ENCODE results near the gene LIMA1.
"Not testable (repeated sequence)": the region's sequence is repeated elsewhere in the genome, so short reads cannot be mapped to it uniquely, and the experiment has no call there.

LIMA1 gene

DNA sequence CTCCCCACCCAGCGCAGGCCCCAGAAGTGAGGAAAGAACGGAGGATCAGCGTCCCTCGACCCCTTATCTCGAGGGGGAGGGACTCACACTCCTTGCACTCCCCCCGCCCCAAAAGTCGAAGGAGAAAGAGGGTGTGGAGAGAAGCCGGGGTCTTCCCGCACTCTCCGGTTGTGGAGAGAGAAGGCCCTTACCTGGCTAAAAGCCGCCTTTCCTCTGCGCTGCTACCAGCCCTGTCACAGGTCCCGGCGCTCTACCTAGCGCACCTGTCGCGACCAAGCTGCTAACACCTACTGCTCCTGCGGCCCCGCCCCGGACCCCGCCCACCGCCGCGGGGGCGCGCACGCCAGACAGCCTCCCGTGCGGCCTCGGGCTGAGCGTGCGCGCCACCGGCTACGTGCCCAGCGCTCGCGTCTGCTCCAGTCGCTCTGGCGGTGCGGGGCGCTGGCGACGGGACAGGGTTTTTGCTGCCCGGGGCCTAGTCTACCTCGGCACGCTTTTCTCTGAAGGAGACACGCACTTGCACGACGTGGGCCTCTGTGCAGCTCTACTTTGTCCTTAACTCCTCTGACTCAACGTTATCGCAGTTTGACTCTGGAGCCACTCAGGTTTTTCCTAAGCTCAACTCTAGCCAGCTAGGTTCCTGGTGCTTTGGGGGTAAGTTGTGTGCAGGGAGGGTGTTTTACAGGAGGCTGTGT, at the start of gene LIMA1:
TSS of gene LIMA1 (minus strand) at position 292 of the 695 bp plus-strand sequence. CDS start 34,769 bp downstream, outside the sequence.
- peak; percentile 91 for DNase-seq

DNA sequence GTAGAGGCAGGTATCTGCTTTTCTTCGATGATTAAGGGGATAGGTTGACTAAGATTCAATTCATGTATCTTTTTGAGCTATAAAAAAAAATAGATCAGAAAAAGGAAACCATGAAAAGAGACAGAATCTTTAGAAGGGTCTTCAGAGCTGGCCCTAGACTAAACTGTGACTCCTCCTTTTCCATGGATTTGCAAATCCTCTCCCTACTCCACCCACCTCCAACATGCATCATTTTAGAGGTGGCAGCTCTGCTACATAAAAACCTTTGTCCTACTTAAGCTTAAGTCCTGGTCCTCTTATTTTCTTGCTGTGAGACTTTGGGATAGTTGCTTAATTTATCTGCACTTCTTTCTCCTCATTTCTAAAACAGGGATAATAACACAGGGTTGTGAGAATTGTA, 48.4 kb upstream of the LIMA1 start:
- DNase-seq: no peak

DNA sequence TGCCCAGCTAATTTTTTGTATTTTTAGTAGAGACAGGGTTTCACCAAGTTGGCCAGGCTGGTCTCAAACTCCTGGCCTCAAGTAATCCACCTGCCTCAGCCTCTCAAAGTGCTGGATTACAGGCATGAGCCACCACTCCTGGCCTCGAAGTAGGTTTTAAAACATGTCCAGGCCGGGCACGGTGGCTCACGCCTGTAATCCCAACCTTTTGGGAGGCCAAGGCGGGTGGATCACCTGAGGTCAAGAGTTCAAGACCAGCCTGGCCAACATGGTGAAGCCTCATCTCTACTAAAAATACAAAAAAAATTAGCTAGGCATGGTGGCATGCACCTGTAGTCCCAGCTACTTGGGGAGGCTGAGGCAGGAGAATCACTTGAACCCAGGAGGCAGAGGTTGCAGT, 45.3 kb upstream of the LIMA1 start:
- not testable (repeated sequence) for DNase-seq

DNA sequence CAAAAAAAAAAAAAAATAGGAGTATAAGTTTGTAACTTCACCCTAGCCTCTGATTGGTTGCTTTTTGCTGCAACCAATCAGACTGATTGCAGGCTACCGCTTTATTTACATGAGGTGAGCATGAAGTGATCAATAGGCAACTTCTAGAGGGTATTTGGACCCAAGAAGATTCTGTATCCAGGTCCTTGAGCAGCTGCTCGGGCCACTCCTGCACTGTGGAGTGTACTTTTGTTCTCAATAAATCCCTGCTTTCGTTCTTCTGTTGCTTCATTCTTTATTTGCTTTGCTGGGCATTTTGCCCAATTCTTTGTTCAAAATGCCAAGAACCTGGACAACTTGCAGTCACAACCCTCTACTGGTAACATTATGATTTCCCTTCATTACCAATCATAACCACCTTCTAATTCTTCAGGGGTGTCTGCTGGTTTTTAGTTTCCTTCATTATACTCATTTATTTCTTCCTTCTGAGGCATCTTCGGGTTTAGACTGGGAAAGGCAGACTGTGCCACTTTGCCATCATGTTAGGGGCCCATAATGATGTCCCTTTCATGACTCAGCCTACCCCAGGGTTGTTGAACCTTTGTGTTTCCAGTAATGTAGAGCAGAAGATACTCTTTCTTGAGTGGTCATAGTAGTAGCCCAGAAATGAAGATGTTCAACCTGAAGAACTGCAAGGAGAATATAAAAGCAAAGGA, 43.4 kb upstream of the LIMA1 start:
- no peak for DNase-seq

DNA sequence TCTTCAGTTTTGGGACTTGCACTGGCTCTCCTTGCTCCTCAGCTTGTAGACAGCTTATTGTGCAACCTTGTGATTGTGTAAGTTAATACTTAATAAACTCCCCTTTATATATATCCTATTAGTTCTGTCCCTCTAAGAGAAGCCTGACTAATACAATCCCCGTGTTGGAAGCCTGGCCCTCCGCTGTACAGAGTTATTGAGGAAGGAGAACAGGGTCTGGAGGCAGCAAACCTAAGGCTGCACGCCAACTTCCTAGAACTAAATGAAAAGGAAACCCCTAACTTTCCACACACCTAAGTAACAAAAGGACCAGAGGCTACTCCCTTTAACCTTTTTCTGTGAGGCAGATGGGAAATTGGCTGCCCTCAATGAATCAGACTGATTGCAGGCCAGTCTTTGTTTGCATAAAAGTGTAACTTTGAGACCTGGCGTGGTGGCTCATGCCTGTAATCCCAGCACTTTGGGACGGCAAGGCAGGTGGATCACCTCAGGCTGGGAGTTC, 42.6 kb upstream of the LIMA1 start:
- DNase-seq: no peak

DNA sequence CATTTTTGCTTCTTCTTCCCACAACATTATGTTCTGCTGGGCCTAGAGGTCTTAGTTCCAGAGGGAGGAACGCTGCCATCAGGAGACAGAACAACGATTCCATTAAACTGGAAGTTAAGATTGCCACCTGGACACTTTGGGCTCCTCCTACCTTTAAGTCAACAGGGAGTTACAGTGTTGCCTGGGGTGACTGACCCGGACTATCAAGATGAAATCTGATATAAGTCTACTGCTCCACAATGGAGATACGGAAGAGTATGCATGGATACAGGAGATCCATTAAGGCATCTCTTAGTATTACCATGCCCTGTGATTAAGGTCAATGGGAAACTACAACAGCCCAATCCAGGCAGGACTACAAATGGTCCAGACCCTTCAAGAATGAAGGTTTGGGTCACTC, 41.5 kb upstream of the LIMA1 start:
- DNase-seq: not testable (repeated sequence)

DNA sequence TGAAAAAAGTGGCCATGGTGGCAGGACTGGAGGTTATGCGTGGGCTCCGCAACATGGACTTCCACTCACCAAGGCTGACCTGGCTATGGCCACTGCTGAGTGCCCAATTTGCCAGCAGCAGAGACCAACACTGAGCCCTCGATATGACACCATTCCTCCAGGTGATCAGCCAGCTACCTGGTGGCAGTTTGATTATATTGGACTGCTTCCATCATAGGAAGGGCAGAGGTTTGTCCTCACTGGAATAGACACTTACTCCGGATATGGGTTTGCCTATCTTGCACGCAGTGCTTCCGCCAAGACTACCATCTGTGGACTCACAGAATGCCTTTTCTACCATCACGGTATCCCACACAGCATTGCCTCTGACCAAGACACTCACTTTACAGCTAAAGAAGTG, 40.8 kb upstream of the LIMA1 start:
- DNase-seq: not testable (repeated sequence)

DNA sequence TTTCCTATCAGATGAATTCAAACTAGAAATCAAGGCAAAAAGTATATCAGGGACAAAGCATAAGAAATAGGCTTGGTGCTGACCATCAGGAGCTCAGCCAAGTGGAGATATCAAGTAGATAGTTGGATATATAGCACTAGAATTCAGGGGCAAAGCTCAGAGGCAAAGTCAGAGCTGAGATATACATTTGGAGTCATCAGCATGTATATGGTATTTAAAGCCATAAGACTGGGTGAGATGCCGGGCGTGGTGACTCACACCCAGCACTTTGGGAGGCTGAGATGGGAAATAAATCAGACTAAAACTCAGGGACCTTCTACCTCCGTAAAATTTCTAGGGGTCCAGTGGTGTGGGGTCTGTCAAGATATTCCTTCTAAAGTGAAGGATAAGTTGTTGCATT, 38.9 kb upstream of the LIMA1 start:
- DNase-seq: no peak

DNA sequence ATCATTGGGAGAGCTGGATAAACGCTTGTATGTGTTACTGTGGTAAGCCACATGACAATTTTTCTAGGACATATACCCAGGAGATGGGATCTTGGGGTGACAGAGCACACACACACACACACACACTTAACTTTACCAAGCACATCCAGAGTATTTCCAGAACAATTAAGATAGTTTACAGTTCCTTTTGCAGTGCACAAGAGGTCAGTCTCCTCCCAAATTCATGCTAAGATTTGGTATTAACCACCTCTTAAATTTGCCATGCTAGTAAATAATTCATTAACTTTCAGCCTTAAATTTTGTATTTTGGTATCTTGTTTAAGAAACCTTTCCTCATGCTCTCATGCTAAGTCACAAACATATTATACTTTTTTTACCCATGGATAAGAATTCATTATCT, 33.9 kb upstream of the LIMA1 start:
- DNase-seq: no peak

DNA sequence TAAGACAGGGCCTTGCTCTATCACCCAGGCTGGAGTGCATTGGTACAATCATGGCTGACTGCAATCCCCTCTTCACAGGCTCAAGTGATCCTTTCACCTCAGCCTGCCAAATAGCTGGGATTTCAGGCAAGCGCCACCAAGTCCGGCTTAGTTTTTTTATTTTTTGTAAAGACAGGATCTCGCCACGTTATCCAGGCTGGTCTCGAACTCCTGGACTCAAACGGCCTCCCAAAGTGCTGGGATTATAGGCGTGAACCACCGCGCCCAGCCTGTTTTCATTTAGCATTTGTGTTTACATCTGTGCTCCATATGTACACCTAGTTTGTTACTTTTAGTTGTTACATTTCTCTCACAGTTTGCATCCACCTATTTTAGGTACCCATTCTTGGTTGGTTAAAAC, 32.5 kb upstream of the LIMA1 start:
- DNase-seq: no peak

DNA sequence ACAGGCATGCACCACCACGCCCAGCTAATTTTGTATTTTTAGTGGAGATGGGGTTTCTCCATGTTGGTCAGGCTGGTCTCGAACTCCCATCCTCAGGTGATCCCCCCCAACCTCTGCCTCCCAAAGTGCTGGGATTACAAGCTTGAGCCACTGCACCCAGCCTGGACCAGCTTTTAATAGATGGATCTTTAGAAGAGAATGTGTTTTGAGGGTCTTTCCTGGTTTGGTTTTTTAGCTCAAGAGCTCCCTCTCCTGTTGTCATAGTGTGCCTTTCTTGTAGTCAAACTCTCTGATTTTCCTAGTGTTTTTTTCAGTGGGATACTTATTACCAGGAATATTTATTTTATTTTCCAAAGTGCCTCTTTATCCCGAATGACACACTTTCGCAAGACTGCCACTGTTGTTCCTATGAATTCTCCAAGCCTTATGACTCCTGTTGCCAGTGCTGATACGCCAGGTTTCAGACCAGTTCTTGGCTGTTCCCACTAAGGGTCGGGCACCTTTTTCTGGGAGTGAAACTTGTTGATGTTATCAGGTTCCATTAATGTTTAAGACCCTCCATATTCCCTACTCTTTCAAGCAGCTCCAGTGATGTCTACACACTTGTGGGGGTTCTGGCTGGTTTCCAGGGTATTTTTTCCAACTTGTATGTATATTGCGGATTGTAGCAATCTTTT, 31.5 kb upstream of the LIMA1 start:
- no peak for DNase-seq

DNA sequence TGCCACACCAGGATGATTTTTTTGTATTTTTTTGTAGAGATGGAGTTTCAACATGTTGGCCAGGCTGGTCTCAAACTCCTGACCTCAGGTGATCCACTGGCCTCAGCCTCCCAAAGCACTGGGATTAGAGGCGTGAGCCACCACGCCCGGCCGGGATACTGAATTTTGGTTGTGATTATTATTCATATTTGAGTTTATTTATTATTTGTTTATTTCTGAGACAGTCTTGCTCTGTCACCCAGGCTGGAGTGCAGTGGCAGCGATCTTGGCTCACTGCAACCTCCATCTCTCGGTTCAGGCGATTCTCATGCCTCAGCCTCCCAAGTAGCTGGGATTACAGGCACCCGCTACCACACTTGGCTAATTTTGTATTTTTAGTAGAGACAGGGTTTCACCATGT, 30.7 kb upstream of the LIMA1 start:
- DNase-seq: not testable (repeated sequence)

DNA sequence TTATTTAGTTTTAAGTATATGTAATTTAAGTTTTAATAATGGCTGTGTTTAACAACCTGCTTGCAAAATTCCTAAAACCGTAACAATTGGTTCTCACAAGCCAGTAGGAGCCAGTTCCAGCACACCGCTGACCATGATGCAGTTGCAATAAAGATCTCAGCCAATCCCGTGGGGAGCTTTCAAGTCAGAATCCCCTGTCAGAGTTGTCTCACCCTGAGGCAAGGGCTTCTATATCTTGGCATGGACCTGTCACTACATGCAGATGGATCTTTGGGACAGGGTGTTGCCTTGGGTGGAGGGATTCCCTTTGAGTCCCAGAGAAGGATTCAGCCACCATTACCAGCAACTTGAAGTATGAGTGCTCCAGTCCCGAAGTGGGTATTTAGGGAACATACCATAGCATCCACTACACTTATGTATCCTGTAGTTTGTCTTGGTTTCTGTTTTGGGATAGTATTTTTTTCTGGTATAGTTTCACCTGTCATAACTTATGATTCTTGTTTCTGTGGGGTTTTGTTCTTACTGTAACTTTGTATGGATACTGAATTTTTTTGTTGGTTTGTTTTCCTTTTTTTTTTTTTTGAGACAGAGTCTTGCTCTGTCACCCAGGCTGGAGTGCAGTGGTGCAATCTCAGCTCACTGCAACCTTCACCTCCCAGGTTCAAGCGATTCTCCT, 30.1 kb upstream of the LIMA1 start:
- no peak for DNase-seq

DNA sequence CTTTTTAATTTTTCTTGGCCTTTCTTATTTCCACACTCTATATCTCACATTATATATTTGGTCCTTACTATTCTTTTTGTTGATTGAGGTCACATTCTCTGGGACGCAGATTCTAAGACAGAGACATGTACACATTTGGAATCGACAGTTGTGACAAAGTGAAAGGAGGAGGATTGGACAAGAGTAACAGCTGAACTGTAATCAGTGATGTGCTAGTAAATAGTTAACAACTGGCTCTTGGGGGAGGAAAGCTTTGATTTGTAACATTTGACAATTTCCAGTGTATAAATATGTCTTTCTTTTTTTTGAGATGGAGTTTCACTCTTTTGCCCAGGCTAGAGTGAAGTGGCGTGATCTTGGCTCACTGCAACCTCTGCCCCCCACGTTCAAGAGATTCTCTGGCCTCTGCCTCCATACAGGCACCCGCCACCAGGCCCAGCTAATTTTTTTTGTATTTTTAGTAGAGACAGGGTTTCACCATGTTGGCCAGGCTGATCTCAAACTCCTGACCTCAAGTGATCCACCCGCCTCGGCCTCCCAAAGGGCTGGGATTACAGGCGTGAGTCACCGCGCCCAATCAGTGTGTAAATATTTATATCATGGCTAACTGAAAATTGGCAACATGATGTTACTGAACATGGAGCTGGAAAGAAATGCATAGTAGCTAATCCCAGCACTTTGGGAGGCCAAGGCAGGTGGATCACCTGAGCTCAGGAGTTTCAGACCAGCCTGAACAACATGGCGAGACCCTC, 28.7 kb upstream of the LIMA1 start:
- DNase-seq: not testable (repeated sequence)

DNA sequence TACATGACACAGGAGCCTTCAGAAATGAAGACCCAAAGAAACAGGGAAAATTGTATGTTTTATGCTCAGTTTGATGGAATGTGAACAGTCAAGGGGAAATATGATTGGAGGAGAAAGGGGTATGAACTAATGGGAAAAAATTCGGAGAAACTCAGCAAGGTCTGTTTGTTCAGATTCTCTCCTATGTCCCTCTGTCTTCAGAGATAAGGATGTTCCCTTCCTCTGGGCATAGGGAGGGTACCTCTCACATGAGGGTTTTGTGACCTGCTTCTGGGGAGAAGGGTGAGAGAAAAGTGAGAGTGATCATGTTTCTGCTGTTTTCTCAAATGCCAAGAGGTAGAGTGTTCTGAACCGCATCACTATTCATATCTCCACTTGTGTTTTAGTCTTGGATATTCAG, 26.6 kb upstream of the LIMA1 start:
- DNase-seq: no peak

DNA sequence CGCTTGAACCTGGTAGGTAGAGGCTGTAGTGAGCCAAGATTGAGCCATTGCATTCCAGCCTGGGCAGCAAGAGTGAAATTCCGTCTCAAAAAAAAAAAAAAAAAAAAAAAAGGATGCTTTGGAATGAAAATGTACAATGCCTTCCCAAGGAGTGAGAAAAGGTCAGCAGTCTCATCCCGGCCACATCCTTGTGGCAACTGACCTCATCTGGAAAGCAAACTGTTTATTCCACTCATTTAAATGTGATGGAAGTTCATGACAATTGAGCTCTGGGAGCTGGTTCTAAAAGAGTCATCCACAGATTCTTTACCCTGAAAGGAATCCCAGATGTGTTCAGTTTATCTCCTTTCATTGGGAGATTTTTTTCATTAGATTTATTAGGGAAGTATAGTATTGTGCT, 19.4 kb upstream of the LIMA1 start:
- DNase-seq: no peak

DNA sequence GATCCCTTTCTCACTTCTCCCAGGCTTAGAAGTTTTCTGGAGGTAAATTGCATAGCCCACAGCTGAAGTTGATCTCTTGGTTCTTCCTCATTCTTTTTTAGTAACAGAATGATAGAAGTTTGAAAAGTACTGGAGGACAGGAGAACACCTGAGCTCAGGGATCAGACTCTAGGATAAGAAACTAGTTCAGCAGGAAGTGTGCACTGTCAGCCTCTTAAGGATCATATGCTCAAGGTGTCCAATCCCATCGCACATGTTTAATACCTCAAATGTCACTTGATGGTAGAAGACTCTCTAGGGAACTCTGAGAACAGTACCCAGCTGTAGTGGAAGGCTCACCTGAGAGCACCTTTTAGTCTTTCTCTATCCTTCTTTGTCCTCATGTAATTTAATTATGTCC, 14.7 kb upstream of the LIMA1 start:
- no peak for DNase-seq

DNA sequence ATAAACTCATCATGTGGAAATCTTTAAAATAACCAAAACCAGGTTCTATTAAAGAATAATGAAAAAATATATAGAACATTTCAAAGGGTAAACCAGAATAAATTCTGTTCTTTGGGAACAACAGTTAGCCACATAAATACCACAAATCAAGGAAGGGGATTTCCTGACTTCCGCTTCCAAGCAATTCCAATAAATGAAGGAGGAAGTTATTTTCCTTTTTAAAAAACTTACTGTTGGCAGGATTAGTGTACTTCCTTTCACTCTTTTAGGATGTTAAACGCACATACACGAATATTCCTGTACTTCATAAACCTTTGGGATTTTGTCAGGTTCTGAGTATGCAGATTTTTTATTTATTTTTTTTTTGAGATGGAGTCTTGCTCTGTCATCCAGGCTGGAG, 13.7 kb upstream of the LIMA1 start:
- DNase-seq: no peak

DNA sequence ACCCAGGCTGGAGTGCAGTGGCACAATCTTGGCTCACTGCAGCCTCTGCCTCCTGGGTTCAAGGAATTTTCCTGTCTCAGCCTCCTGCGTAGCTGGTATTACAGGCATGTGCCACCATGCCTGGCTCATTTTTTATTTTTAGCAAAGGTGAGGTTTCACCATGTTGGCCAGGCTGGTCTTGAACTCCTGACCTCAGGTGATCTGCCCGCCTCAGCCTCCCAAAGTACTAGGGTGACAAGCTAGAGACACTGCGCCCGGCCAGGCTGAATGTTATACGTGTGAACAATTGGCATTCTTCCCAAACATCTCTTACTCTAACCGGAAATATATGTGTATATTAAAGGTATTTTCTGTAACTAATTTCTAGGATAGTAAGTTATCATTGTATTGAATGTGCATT, 13.2 kb upstream of the LIMA1 start:
- no peak for DNase-seq

DNA sequence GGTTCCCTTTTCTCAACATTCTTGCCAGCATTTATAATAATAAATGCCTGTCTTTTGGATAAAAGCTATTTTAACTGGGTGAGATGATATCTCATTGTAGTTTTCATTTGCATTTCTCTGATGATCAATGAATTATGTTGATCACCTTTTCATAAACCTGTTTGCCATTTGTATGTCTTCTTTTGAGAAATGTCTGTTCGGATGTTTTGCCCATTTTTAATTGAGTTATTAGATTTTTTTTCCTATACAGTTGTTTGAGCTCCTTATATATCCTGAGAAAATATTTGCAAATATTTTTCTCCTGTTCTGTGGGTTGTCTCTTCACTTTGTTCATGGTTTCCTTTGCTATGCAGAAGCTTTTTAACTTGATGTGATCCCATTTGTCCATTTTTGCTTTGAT, 8.1 kb upstream of the LIMA1 start:
- no peak for DNase-seq

DNA sequence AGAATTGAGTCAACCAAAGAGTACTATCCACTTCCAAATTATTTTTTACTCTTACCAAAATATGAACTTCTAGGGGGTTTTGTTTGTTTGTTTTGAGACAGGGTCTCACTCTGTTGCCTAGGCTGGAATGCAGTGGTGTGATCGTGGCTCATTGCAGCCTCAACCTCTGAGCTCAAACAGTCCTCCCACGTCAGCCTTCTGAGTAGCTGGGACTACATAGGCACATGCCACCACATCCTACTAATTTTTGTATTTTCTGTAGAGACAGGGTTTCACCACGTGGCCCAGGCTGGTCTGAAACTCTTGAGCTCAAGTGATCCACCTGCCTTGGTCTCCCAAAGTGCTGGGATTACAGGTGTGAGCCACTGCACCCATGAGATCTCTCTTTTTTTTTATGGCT, 7.4 kb upstream of the LIMA1 start:
- not testable (repeated sequence) for DNase-seq

DNA sequence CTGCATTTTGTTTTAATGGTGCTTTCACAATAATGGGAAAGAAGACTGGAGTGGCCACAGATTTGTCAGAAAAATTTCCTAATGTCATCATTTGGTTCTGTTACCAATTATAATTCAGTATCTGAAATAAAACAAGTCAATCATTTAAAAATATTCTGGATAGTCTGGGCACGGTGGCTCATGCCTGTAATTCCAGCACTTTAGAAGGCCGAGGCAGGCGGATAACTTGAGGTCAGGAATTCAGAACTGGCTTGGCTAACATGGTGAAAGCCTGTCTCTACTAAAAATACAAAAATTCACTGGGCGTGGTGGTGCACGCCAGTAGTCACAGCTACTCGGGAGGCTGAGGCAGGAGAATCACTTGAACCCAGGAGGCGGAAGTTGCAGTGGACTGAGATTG, 4.0 kb upstream of the LIMA1 start:
- no peak for DNase-seq

DNA sequence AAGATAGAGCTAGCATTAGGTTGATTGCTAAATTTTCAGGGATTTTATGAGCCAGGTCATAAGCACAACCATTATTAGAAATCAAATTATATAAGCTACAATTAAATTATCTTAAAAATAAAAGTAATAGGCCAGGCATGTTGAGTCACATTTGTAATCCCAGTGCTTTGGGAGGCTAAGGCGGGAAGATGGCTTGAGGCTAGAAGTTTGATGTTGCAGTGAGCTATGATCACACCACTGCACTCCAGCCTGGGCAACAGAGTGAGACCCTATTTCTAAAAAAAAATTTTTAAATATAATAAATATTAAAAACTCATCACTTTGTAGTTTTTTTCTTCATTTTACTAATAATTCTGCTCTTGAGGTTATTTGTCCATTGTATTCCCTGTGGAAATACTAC, 1.9 kb upstream of the LIMA1 start:
- no peak for DNase-seq

Data from activated effector memory CD4-positive, alpha-beta T cell treated with Interleukin-2 at 50 U/mL for 16 hours (primary cell).